Measurements from ENCODE around the gene SLC24A4.
"Not testable (repeated sequence)": the region's sequence is repeated elsewhere in the genome, so short reads cannot be mapped to it uniquely, and the experiment has no call there.

SLC24A4 gene

DNA sequence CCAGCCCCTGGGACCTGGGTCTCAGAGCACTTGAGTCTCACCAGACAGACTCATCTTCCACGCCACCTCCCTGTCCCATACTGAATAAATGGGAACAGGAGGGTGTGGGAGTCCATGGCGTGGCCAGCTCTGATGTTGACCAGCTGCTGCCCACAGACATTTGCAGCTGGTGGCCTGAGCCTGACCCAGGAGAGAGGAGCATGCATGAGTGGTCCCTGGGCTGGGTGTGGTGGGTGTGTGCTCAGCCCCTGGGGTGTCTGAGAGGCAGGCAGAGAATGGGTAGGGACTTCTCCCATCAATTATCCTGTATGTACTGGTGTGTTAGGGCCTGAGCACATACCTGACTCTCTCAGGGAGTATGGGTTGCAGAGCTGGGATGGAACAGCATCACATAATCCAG lies 49.3 kb downstream of the SLC24A4 start:
- no peak for DNase-seq (ENCODE audit: low spot score)

DNA sequence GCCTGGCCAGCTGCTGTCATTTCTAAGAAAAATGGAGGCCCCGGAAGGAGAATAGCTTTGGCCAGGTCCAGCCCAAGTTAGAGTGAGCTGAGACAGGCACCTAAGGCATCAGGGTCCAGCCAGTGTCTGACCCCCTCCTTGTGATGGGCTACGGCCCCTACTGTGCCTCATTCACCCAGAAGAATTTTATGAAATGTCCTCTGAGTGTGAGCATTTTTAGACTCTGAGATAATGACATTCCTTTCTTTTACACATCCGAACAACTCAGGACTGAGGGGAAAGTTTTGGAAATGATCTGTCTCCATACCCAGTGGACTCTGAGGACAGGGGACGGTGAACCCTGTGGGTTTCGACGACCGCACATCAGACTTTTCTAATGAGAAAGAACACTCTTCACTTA lies 50.4 kb downstream of the SLC24A4 start:
- no peak for DNase-seq (ENCODE audit: low spot score)

GRCh38 chr14:92380131-92380530 lies 57.2 kb downstream of the SLC24A4 start:
- DNase-seq (ENCODE audit: low spot score): no peak

GRCh38 chr14:92380582-92380981 lies 57.6 kb downstream of the SLC24A4 start:
- no peak for DNase-seq (ENCODE audit: low spot score)

DNA sequence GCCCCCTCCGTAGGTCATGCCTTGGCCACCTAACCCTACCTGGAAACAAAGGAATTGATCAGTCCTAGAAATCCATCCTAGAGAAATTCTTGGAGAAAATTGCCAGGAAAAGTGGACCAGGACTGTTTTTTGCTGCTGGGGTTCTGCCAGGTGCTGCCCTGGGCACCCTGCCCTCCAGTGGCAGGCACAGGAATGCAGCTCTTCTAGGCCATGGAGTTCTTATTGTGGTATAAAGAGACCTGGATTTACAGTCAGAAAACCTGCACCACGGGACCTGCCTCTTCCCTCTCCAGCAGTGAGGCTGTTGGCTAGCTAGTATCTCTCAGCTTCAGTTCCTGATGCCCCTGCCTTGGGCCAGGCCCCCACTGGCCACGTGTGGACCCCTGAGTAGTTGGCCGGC lies 59.7 kb downstream of the SLC24A4 start:
- DNase-seq (ENCODE audit: low spot score): no peak

DNA sequence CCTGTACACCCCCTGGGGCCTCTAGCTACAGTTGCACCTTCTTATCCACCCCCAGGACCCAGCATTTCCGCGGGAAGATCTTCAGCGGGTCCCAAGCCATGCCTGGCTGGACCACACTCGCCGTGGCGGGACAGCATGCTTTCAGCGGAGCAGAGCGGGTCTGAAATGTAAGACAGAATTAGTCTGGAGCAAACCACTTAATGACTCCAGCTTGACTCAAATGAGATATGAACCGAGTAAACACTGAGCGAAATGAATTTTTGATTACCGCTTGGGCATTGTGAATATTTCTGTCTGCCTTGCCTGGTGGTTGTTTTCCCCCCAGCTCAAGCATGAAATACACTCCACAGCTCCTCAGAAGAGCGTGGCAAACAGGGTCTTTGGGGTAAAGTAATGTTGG lies 60.8 kb downstream of the SLC24A4 start:
- DNase-seq (ENCODE audit: low spot score): no peak

DNA sequence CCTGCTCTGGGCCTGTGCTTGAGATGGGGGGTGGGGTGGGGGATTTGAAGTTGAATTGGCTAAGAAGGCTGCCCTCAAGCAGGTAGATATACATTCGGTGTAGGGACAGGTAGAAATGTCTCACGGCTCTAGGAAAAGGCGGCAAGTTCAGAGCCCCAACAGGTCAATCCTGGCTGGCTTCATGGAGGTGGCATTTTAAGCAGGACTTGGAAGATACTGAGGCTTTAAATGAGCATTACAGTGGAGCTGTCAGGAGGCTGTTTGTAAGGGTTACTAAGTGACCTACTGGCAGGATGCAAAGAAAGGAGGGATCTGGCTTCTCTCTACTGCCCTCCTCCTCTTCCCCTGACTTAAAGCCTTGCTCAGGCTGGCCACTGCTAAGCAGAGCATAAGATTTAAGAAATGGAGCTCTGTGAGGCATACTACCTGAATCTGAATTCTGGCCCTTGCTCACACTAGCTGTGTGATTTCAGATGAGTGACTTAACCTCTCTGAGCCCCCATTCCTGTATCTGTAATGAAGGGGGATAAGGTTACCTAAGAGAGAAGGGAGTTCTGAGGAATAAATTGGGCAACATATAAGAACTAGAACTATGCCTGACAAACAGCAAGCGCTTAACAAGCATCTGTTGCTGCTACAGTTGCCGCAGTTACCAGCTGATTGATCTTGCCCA lies 61.6 kb downstream of the SLC24A4 start:
- no peak for DNase-seq (ENCODE audit: low spot score)

DNA sequence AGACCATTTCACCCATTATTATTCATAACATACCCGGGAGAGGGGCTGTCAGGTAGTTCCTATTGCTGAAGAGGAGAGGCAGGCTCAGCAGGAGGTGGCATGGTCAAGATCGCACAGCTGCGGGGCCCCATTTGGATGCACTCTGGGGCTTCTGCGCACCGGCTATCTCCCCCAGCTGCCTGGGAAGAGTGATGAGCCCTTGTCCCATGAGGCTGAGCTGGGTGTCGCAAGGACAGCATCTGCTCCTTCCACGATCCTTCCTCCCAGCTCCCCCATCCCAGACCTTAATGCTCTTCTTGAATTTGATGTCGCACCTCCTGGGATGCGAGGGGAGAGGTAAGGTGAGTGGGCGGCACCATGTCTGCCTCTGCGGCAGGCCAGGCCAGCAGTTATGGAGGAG lies 62.6 kb downstream of the SLC24A4 start:
- no peak for DNase-seq (ENCODE audit: low spot score)

DNA sequence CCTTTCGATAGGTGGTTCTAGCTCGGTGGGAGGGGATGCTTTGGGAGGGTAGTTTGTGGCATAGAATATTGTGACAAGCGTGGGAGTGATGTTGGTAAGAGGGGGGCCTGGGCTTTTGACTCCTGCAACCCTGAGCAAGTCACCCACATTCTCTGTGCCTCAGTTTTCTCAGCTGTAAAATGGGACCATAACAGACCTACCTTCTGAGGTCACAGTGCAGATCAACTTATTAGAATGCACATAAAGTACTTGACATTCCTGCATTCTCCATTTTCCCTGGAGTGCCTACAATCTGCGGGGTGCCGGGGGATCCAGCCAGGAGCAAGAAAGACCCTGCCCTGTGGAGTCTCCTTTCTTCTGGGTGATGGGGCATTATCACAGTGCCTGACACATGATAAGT lies 63.2 kb downstream of the SLC24A4 start:
- DNase-seq (ENCODE audit: low spot score): no peak

DNA sequence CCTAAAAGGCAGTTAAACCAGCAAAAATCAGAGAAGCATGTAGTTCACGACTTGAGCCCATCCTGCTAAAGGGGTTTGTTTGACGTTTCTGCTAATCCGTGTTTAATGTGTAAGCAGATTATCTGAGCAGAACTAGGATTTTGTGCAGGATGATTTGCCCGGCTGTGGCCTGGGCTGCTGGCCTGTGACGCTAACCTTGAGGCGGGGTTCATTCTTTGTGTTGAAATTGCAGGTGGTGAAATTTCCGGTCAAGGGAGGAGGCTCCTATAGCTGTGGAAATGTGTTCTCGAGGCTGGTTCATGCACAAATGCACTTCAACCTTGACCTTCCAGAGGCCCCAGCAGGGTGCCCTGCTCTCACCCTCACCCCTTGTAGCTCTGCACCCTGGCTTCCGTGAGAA lies 63.7 kb downstream of the SLC24A4 start:
- DNase-seq (ENCODE audit: low spot score): no peak

- DNase-seq (ENCODE audit: low spot score): no peak
These were observed 64.6 kb downstream of the SLC24A4 start for GRCh38 chr14:92387578-92387977.

DNA sequence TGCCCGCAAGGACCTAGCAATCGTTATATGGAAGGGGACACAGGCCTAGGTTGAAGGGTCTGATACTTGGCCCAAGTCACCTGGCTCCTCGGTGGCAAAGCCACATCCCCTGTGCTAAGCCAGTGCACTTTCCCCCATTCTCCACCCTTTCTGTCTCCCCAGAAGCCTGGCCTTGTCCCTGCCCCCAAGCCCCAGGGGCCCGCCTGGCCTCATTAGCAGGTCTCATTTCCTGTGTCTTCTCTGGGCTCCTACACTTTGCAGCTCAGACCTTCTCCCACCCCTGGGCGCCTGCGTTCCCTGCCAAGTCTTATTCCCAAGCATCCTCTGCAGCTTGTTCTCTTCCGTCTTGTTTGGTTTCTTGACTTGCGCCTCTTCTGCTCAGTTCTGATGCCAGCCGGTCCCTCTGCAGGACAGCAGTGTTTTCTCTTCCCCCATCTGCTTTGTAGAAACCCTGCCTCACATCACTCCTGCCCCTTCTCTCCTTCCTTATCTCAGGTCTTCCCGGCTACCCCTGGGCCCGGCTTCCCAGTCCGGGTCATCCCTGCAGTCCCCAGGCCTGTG lies 66.7 kb downstream of the SLC24A4 start:
- no peak for DNase-seq (ENCODE audit: low spot score)

DNA sequence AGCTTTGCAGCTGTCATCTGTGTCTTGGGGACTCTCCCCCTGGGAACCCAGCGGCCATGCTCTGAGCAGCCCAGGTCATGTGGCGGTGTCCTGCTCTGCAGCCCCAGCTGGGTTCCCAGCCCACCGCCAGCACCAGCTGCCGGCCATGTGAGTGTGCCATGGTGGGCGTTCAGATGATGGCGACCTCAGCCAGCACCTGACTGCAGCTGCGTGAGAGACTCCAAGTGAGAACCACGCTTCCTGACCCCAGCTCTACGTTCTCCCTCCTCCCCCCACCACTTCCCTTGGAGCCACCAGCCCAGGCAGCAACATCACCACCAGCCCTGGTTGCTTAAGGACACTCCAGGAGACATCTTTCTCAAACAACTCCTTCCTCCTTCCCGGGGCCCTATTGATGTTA lies 68.8 kb downstream of the SLC24A4 start:
- no peak for DNase-seq (ENCODE audit: low spot score)

DNA sequence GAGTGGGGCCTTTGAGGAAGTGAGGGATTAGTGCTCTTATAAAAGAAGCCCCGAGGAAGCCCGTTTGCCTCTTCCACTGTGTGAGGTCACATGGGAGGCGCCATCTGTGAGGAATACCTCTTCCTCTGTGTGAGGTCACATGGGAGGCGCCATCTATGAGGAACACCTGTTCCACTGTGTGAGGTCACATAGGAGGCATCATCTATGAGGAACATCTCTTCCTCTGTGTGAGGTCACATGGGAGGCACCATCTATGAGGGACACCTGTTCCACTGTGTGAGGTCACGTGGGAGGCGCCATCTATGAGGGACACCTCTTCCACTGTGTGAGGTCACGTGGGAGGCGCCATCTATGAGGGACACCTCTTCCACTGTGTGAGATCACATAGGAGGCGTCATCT lies 69.7 kb downstream of the SLC24A4 start:
- no peak for DNase-seq (ENCODE audit: low spot score)

GRCh38 chr14:92397150-92397952 lies 74.4 kb downstream of the SLC24A4 start:
- no peak for DNase-seq (ENCODE audit: low spot score)

GRCh38 chr14:92397953-92398564 lies 75.1 kb downstream of the SLC24A4 start:
- DNase-seq (ENCODE audit: low spot score): no peak

- no peak for DNase-seq (ENCODE audit: low spot score)
These were observed 76.1 kb downstream of the SLC24A4 start for GRCh38 chr14:92398888-92399636.

DNA sequence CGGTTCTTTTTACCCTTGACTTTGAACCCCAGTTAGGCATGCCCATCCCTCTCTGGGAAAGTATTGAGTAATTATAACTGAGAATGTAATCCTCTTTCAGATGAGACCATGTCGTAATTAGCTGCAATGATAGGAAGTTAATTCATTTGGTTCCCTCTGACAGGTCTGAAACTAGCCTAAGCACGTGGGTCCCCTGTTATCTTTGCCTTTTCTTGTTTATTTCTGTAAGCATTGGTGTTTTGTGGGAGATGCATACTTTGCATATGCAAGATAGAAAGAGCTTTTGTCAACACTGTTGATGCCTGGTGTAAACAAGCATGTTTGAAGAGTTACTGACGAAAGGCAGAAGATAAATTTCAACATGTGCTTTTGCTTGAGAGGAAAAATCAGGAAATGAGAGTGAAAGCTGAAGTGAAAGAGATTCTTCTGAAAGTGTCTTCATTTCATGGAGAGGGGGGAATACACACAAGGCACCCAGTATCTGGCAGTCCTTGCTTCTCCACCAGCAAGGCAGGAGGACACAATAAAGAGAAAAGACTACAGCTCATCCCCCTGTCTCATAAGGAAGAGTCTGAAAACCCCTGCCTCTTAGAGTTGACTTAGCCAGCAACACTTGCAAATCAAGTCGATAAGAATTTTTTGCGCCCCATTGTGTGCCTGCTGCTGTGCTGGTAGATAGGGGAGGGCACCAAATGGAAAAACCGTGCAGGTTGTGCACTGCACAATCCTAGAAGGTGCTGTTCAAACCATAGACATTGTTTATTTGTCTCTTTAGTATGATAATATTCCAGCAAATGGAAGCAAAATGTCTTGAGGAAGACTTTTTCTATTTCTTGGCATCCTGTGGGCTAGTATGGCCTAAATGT lies 77.8 kb downstream of the SLC24A4 start:
- DNase-seq (ENCODE audit: low spot score): peak; percentile 59

GRCh38 chr14:92401561-92401960 lies 78.6 kb downstream of the SLC24A4 start:
- no peak for DNase-seq (ENCODE audit: low spot score)

GRCh38 chr14:92402500-92402899 lies 79.5 kb downstream of the SLC24A4 start:
- DNase-seq (ENCODE audit: low spot score): not testable (repeated sequence)

- DNase-seq (ENCODE audit: low spot score): no peak
These were observed 81.1 kb downstream of the SLC24A4 start for GRCh38 chr14:92404018-92404417.

All from germinal center (tissue), 1 donor.